B cell (primary cell): ENCODE results near the gene MYO5C. TPM values are rescaled to one million over a fixed set of nuclear protein-coding genes. Genes with fewer than 3 reads are reported as not detected.

Source experiments
- ATAC-seq: fragments of 200-7000 bp; cut with Tn5 transposase; one replicate; pipeline ENCODE4 v1.10.0; 2021; ENCODE audit warnings: low read depth, mild to moderate bottlenecking, moderate number of reproducible peaks, moderate library complexity
- CTCF ChIA-PET: fragments of 350-600 bp; sonication (Branson Sonifier 250); formaldehyde crosslinking; loops from one replicate; lab custom pipeline; 2021; ENCODE audit warnings: antibody characterized with exemption, inconsistent platforms; lab: Charles Lee
- POLR2A ChIA-PET: fragments of 350-600 bp; sonication (Branson Sonifier 250); formaldehyde crosslinking; loops from one replicate; lab custom pipeline; 2021; ENCODE audit warnings: antibody characterized with exemption; lab: Charles Lee
- DNase-seq: peaks from one replicate; pipeline ENCODE4 v3.0.0; 2013
- H2AFZ ChIP-seq: 2 replicates; pipeline ENCODE4 v1.6.1; 2012; ENCODE audit warnings: mild to moderate bottlenecking, low read depth, low read length; ENCODE audit not compliant: insufficient read depth, poor library complexity, severe bottlenecking
- H3K27ac ChIP-seq, 2 donors: 1 replicate in 1 of 2; 2 replicates in 1 of 2; pipeline ENCODE4 v1.5.1; 2012 to 2013; ENCODE audit warnings: low read length in 2 of 2, mild to moderate bottlenecking in 2 of 2, moderate library complexity in 1 of 2
- H3K27me3 ChIP-seq, 4 experiments: fragments of 200-600 bp in 1 of 4; sonication (generic) in 1 of 4; replicated peaks in 1 of 4; 1 replicate in 2 of 4; 2 replicates in 2 of 4; pipeline versions ENCODE4 v1.6.1 to v1.7.0; 2013 to 2016; ENCODE audit warnings: low read length in 3 of 4, mild to moderate bottlenecking in 2 of 4, mixed read lengths in 1 of 4, moderate library complexity in 1 of 4; ENCODE audit not compliant: insufficient read depth in 4 of 4, control insufficient read depth in 3 of 4; ENCODE audit errors: control extremely low read depth in 1 of 4
- H3K36me3 ChIP-seq, 2 experiments: replicated peaks in 1 of 2; 1 replicate in 1 of 2; 2 replicates in 1 of 2; pipeline versions ENCODE4 v1.6.1 to v1.7.1; 2013; ENCODE audit warnings: low read length in 1 of 2; ENCODE audit not compliant: insufficient read depth in 2 of 2, control insufficient read depth in 1 of 2; ENCODE audit errors: control extremely low read depth in 1 of 2, extremely low read depth in 1 of 2
- H3K4me1 ChIP-seq, 2 donors: fragments of 200-600 bp in 1 of 2; sonication (generic) in 1 of 2; 1 replicate in 1 of 2; 2 replicates in 1 of 2; pipeline versions ENCODE4 v1.5.1 to v1.6.1; 2013 to 2017; ENCODE audit warnings: low read length in 2 of 2; ENCODE audit not compliant: control insufficient read depth in 2 of 2, insufficient read depth in 2 of 2
- H3K4me2 ChIP-seq: replicated peaks from 2 replicates; pipeline ENCODE3; 2012; ENCODE audit warnings: mild to moderate bottlenecking, low read depth, low read length; ENCODE audit not compliant: poor library complexity, severe bottlenecking
- H3K4me3 ChIP-seq, 5 experiments: fragments of 200-600 bp in 1 of 5; sonication (generic) in 1 of 5; 1 replicate in 3 of 5; 2 replicates in 2 of 5; pipeline versions ENCODE4 v1.5.1 to v1.7.0; 2011 to 2016; ENCODE audit warnings: low read length in 4 of 5, mild to moderate bottlenecking in 4 of 5, low read depth in 2 of 5, control low read depth in 1 of 5, moderate library complexity in 1 of 5; ENCODE audit not compliant: insufficient read depth in 1 of 5; ENCODE audit errors: control extremely low read depth in 1 of 5, extremely low read depth in 1 of 5
- H3K79me2 ChIP-seq: fragments of 200-600 bp; sonication (generic); one replicate; pipeline ENCODE4 v1.6.0; 2016; ENCODE audit warnings: low read length; ENCODE audit not compliant: control insufficient read depth, insufficient read depth
- H3K9ac ChIP-seq: fragments of 200-600 bp; sonication (generic); 2 replicates; pipeline ENCODE4 v1.6.1; 2017; ENCODE audit warnings: mild to moderate bottlenecking, low read length, moderate library complexity
- H3K9me3 ChIP-seq, 3 donors: one replicate each; pipeline versions ENCODE4 v1.6.1 to v1.7.1; 2013; ENCODE audit warnings: low read length in 2 of 3; ENCODE audit not compliant: control insufficient read depth in 2 of 3, insufficient read depth in 1 of 3; ENCODE audit errors: control extremely low read depth in 1 of 3
- H4K20me1 ChIP-seq: 2 replicates; pipeline ENCODE4 v1.6.0; 2012; ENCODE audit warnings: mild to moderate bottlenecking, low read length; ENCODE audit not compliant: insufficient read depth, control insufficient read depth, poor library complexity, severe bottlenecking
- H3K27ac Mint-ChIP-seq: one replicate; pipeline ENCODE4 v1.8.0; 2021; ENCODE audit warnings: mixed read lengths
- H3K27me3 Mint-ChIP-seq: one replicate; pipeline ENCODE4 v1.8.0; 2021; ENCODE audit warnings: mixed read lengths
- H3K4me1 Mint-ChIP-seq: one replicate; pipeline ENCODE4 v1.8.0; 2021; ENCODE audit warnings: mixed read lengths
- H3K4me3 Mint-ChIP-seq: one replicate; pipeline ENCODE4 v1.8.0; 2021; ENCODE audit warnings: mixed read lengths
- H3K9me3 Mint-ChIP-seq: one replicate; pipeline ENCODE4 v1.8.0; 2022; ENCODE audit warnings: mixed read lengths; ENCODE audit not compliant: insufficient read depth
- CTCF ChIP-seq: fragments of 200-600 bp; IDR thresholded peaks from one replicate; pipeline ENCODE4 v1.8.0; 2022; ENCODE audit warnings: antibody characterized with exemption, mild to moderate bottlenecking
- EZH2 ChIP-seq: IDR thresholded peaks from 2 replicates; pipeline ENCODE4 v1.6.1; 2012; ENCODE audit warnings: borderline replicate concordance, low read depth, mild to moderate bottlenecking, moderate library complexity, low read length; ENCODE audit not compliant: insufficient read depth, poor library complexity, severe bottlenecking
- WGBS: methylation state at CpG from one replicate; pipeline ENCODE4 v1.1.5; 2013; ENCODE audit warnings: missing lambda C conversion rate; ENCODE audit not compliant: insufficient coverage; 5-methylcytosine and 5-hydroxymethylcytosine counted together
- intact Hi-C: fragments of 100-400 bp; cut with micrococcal nuclease; formaldehyde crosslinking; loops from one replicate; pipeline ENCODE4 v1.10.0; 2022
- polyA plus RNA-seq: library from polyadenylated mRNA; depleted of rRNA; stranded (reverse); fragments of >200 nt; gene quantifications from 2 replicates; pipeline ENCODE4 v1.2.3, GENCODE V29; 2012
- total RNA-seq, 2 donors: library from RNA; stranded (reverse); fragments of 120-200 nt in 1 of 2; gene quantifications; 1 replicate in 1 of 2; 2 replicates in 1 of 2; pipeline versions ENCODE4 v1.2.3 to v1.2.4, GENCODE V29; 2013 to 2022

MYO5C gene
- total and polyA plus RNA-seq, 2 donors (not counting 1 experiment from before 2014, with no cell fraction given): 0.54 to 4.5 TPM

- peaks cover 15 to 41% of the 10 kb centered on the region in 2 donors for H3K4me1 ChIP-seq
- H3K4me3 ChIP-seq: no peak overlapping the region
- ChIA-PET POLR2A (no interaction called here), CTCF (interaction anchor here (1.8 to 2.6 kb wide), 2 partner anchors 31 to 37 kb away, joined by 6 to 7 read pairs; no protein-coding TSS in a partner anchor)
- Mint-ChIP-seq H3K4me1 (peaks cover 36% of the 10 kb centered on the region), H3K9me3 (no peaks in the 10 kb centered on the region), H3K27me3 (peaks cover 17% of the 10 kb centered on the region), H3K4me3 (no peak overlapping the region), H3K27ac (no peak overlapping the region)
- H4K20me1 ChIP-seq: no peaks in the 10 kb centered on the region
- DNase-seq (no peak), ATAC-seq (no peak)
- H3K4me2 ChIP-seq: no peak overlapping the region
- H3K9me3 ChIP-seq: peaks cover 0 to 4% (median 0%) of the 10 kb centered on the region in 3 donors
- no peaks in the 10 kb centered on the region for H3K36me3 ChIP-seq
- peaks cover 0 to 22% (median 16%) of the 10 kb centered on the region in 4 experiments for H3K27me3 ChIP-seq
- intact Hi-C loops: no loop called here
- WGBS: 82% methylated on average over 7 of the region's 7 CpGs
- TF ChIP-seq EZH2 (no peak), CTCF (no peak)
- H3K79me2 ChIP-seq: no peaks in the 10 kb centered on the region
- no peak overlapping the region for H3K27ac ChIP-seq
- no peak overlapping the region for H3K9ac ChIP-seq
- no peak overlapping the region for H2AFZ ChIP-seq
Observed at GRCh38 chr15:52292780-52293392, 2.7 kb downstream of the MYO5C start.

GRCh38 chr15:52291204-52291603, 4.4 kb downstream of the MYO5C start:
- intact Hi-C loops: no loop called here
- H3K9me3 ChIP-seq: peaks cover 0 to 4% (median 0%) of the 10 kb centered on the region in 3 donors
- no peak overlapping the region for H3K27ac ChIP-seq
- Mint-ChIP-seq H3K4me3 (peak overlapping the region; percentile 13), H3K27me3 (peaks cover 8% of the 10 kb centered on the region), H3K9me3 (no peaks in the 10 kb centered on the region), H3K4me1 (peaks cover 36% of the 10 kb centered on the region), H3K27ac (no peak overlapping the region)
- POLR2A ChIA-PET: interaction anchor here (0.7 kb wide), 1 partner anchor 116 kb away, joined by 6 read pairs; no protein-coding TSS in a partner anchor
- DNase-seq: no peak
- no peaks in the 10 kb centered on the region for H4K20me1 ChIP-seq
- no peak overlapping the region for H3K4me3 ChIP-seq
- no peaks in the 10 kb centered on the region for H3K79me2 ChIP-seq
- 47% methylated on average over 3 of the region's 4 CpGs for WGBS
- H3K4me2 ChIP-seq: peak overlapping the region; percentile 13
- ATAC-seq: no peak
- H3K27me3 ChIP-seq: peaks cover 0 to 18% (median 12%) of the 10 kb centered on the region in 4 experiments
- no peak for TF ChIP-seq EZH2
- no peak for TF ChIP-seq CTCF
- H2AFZ ChIP-seq: peak overlapping the region; percentile 24
- peaks cover 15 to 41% of the 10 kb centered on the region in 2 donors for H3K4me1 ChIP-seq
- H3K36me3 ChIP-seq: no peaks in the 10 kb centered on the region
- CTCF ChIA-PET: interaction anchor here (0.7 to 1.1 kb wide), 3 partner anchors 19 to 414 kb away, joined by 3 to 5 read pairs (median 3); no protein-coding TSS in a partner anchor
- H3K9ac ChIP-seq: no peak overlapping the region
